Stomach (tissue), 4 donors: ENCODE data around the gene BCL6B.

Experiments
- POLR2A ChIP-seq, 4 donors: fragments of 450-650 bp; IDR thresholded peaks; one replicate each; pipeline ENCODE4 v1.6.1; 2016; ENCODE audit warnings: antibody characterized with exemption in 4 of 4, control low read depth in 2 of 4, mild to moderate bottlenecking in 1 of 4, moderate library complexity in 1 of 4
- TF ChIP-seq, protein P1 (sequence below), 7 experiments: fragments of 450-650 bp in 4 of 7; fragments of 200-600 bp in 3 of 7; sonication (generic) in 3 of 7; IDR thresholded peaks; one replicate each; pipeline ENCODE4 v1.5.1; 2016 to 2019; ENCODE audit warnings: antibody characterized with exemption in 7 of 7, control low read depth in 2 of 7, mild to moderate bottlenecking in 1 of 7

DNA sequence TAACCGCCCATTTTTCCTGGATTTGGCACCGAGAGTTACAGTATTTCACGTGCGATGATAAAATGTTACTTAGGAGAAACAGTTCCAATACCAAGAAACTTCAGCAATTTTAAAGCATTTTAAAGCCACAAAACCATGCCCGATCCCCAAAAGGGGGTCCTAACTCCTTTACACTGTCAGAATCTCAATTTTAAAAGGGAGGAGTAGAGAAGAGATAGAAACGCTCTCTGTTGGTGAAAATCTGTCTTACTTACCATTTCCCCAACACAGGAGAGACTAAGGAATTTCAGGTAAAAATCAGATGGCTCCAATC is 11.0 kb upstream of the BCL6B start:
- no peak for TF ChIP-seq POLR2A (IDR thresholded peaks at IDR 0.05)
- TF ChIP-seq, protein P1, sequence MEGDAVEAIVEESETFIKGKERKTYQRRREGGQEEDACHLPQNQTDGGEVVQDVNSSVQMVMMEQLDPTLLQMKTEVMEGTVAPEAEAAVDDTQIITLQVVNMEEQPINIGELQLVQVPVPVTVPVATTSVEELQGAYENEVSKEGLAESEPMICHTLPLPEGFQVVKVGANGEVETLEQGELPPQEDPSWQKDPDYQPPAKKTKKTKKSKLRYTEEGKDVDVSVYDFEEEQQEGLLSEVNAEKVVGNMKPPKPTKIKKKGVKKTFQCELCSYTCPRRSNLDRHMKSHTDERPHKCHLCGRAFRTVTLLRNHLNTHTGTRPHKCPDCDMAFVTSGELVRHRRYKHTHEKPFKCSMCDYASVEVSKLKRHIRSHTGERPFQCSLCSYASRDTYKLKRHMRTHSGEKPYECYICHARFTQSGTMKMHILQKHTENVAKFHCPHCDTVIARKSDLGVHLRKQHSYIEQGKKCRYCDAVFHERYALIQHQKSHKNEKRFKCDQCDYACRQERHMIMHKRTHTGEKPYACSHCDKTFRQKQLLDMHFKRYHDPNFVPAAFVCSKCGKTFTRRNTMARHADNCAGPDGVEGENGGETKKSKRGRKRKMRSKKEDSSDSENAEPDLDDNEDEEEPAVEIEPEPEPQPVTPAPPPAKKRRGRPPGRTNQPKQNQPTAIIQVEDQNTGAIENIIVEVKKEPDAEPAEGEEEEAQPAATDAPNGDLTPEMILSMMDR (IDR thresholded peaks at IDR 0.05), result no peak
